PC-9 (cell line): ENCODE measurements around the gene UFD1.

Source experiments
- EZH2 ChIP-seq: fragments of 200-600 bp; sonication (generic); IDR thresholded peaks from 2 replicates; pipeline ENCODE4 v1.8.0; 2017; ENCODE audit warnings: antibody characterized with exemption, low read depth
- TF ChIP-seq, protein P1 (sequence below): fragments of 200-600 bp; sonication (generic); conservative IDR thresholded peaks from 2 replicates; pipeline ENCODE4 v1.6.1; 2017; ENCODE audit warnings: mixed run types, antibody characterized with exemption, mild to moderate bottlenecking, moderate library complexity

DNA sequence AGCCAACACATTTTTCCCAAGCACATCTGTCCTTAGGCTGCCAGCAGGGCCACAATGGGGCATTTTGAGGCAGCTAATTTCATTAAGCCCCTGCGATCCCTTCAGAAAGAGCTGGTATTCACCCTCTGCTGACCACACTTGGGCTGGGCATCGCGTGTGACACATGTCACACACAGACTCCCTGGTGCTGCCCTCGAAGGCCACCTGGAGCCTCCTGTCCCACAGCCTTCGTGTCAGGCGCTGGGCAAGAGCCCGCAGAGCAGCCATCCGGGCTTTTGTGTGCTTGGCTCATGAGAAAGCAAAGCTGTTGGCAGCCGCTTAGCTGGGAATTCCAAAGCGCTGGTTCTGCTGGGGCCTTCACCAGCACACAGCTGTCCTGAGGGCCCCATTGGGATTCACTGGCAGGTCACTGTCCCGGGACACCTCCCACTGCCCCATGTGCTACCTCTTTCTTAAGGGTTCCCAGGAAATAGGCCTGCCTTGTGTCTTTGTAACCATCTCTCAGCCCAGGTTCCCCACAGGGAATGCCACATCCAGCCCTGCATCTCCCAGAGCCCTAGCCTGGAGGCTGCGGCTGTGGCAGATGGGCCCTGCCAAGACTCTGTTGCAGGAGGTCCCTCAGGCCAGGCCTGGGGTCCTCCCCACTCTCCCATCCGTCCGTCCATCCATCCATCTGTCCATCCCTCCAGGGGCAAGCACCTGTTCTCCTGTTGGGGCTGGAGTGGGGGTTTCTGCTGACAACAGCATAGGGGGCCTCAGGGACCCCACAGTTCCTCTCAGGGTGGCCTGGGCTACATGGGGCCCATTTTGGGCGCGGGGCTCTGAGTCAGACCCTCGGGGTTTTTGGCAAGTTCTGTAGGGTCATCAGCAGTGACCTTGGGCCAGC lies 40.3 kb upstream of the UFD1 start:
- no peak for TF ChIP-seq EZH2
- TF ChIP-seq, protein P1, sequence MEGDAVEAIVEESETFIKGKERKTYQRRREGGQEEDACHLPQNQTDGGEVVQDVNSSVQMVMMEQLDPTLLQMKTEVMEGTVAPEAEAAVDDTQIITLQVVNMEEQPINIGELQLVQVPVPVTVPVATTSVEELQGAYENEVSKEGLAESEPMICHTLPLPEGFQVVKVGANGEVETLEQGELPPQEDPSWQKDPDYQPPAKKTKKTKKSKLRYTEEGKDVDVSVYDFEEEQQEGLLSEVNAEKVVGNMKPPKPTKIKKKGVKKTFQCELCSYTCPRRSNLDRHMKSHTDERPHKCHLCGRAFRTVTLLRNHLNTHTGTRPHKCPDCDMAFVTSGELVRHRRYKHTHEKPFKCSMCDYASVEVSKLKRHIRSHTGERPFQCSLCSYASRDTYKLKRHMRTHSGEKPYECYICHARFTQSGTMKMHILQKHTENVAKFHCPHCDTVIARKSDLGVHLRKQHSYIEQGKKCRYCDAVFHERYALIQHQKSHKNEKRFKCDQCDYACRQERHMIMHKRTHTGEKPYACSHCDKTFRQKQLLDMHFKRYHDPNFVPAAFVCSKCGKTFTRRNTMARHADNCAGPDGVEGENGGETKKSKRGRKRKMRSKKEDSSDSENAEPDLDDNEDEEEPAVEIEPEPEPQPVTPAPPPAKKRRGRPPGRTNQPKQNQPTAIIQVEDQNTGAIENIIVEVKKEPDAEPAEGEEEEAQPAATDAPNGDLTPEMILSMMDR = no peak
